ENCODE measurements around the gene PPP6R2. TPM values are rescaled to one million over a fixed set of nuclear protein-coding genes. Genes with fewer than 3 reads are reported as not detected.
"Not testable (repeated sequence)": the region's sequence is repeated elsewhere in the genome, so short reads cannot be mapped to it uniquely, and the experiment has no call there.

Gene PPP6R2
- total RNA-seq, 1 donor from 2014 or later = 55.5 TPM

DNA sequence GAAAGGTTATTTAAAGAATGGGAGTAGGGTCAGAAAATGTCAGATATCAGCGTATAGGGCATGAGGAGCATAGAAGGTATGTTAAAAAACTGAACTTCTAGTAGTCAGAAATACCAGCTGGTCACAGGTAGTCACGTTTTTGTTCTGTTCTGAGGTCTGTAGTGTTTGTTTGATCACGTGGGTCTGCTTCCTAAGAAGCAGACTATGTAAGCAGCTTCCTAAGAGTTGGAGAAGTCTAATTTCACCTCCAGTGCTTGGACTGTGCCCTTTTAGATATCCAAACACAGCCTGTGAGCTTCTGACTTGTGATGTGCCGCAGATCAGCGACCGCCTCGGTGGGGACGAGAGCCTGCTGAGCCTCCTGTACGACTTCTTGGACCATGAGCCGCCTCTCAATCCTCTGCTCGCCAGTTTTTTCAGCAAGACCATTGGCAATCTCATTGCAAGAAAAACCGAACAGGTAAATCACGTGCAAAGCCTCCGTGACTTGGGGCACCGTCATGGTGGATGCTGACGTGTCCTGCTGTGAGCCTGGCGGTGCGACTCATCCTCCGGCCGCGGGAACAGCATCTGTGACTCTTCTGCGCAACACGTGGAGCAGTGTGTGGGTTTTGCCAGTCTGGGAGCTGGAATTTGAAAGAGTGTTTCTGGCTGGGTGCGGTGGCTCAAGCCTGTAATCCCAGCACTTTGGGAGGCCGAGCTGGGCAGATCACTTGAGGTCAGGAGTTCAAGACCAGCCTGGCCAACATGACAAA lies 63.5 kb downstream of the PPP6R2 start:
- peaks cover 19 to 28% of the 10 kb centered on the region in 2 donors for H3K36me3 ChIP-seq
- no peak for DNase-seq (ENCODE audit: low spot score in 2 of 2)
- H3K9me3 ChIP-seq = no peaks in the 10 kb centered on the region
- H3K27ac ChIP-seq = no peak overlapping the region
- no peak overlapping the region for H3K4me3 ChIP-seq
- no peaks in the 10 kb centered on the region for H3K27me3 ChIP-seq
- intact Hi-C loops (cut with DNase I) = no loop called here
- no peaks in the 10 kb centered on the region for H3K4me1 ChIP-seq
- TF ChIP-seq, protein P1, sequence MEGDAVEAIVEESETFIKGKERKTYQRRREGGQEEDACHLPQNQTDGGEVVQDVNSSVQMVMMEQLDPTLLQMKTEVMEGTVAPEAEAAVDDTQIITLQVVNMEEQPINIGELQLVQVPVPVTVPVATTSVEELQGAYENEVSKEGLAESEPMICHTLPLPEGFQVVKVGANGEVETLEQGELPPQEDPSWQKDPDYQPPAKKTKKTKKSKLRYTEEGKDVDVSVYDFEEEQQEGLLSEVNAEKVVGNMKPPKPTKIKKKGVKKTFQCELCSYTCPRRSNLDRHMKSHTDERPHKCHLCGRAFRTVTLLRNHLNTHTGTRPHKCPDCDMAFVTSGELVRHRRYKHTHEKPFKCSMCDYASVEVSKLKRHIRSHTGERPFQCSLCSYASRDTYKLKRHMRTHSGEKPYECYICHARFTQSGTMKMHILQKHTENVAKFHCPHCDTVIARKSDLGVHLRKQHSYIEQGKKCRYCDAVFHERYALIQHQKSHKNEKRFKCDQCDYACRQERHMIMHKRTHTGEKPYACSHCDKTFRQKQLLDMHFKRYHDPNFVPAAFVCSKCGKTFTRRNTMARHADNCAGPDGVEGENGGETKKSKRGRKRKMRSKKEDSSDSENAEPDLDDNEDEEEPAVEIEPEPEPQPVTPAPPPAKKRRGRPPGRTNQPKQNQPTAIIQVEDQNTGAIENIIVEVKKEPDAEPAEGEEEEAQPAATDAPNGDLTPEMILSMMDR (IDR thresholded peaks at IDR 0.05) = no peak

DNA sequence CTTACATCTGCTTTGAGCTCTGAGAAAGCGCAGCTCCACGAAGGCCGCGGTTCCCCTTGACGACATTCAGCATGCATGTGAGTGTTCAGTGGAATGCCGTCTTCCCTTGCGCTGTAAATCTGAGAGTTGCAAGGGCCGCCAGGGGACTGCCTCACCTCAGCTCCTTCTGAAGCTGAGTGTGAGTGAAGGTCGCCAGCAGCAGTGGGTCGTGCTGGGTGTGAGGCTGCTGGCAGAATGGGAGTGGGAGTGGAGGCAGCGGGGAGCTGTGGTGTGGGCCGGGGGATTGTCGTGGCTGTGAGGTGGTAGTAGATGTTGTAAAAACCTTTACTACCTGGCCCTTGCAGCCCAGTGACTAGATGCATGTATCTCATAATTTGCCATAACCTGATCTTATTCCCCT lies 65.2 kb downstream of the PPP6R2 start:
- TF ChIP-seq, protein P1 (IDR thresholded peaks at IDR 0.05) = no peak
- no peak overlapping the region for H3K27ac ChIP-seq
- no peak for DNase-seq (ENCODE audit: low spot score in 2 of 2)
- no peaks in the 10 kb centered on the region for H3K9me3 ChIP-seq
- H3K4me3 ChIP-seq = no peak overlapping the region
- intact Hi-C loops (cut with DNase I) = no loop called here
- no peaks in the 10 kb centered on the region for H3K27me3 ChIP-seq
- H3K36me3 ChIP-seq = peaks cover 22 to 30% of the 10 kb centered on the region in 2 donors
- H3K4me1 ChIP-seq = no peaks in the 10 kb centered on the region

DNA sequence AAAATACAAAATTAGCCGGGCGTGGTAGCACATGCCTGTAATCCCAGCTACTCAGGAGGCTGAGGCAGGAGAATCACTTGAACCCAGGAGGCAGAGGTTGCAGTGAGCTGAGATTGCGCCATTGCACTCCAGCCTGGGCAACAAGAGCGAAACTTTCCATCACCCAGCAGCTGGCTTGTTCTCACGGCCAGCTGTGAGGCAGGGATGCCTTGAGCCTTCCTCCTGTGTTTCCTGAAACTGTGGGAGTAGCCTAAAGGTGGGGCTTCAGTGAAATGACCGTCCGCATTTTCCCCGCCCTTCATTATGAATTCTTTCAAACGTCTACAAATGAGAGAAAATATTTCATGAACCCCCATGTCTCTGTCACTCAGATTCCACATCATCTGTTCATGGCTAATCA lies 65.8 kb downstream of the PPP6R2 start:
- intact Hi-C loops (cut with DNase I); H3K9me3 ChIP-seq; DNase-seq (ENCODE audit: low spot score in 2 of 2); H3K27me3 ChIP-seq; H3K27ac ChIP-seq; H3K4me1 ChIP-seq; H3K4me3 ChIP-seq: not testable (repeated sequence)
- peaks cover 25 to 36% of the 10 kb centered on the region in 2 donors for H3K36me3 ChIP-seq

DNA sequence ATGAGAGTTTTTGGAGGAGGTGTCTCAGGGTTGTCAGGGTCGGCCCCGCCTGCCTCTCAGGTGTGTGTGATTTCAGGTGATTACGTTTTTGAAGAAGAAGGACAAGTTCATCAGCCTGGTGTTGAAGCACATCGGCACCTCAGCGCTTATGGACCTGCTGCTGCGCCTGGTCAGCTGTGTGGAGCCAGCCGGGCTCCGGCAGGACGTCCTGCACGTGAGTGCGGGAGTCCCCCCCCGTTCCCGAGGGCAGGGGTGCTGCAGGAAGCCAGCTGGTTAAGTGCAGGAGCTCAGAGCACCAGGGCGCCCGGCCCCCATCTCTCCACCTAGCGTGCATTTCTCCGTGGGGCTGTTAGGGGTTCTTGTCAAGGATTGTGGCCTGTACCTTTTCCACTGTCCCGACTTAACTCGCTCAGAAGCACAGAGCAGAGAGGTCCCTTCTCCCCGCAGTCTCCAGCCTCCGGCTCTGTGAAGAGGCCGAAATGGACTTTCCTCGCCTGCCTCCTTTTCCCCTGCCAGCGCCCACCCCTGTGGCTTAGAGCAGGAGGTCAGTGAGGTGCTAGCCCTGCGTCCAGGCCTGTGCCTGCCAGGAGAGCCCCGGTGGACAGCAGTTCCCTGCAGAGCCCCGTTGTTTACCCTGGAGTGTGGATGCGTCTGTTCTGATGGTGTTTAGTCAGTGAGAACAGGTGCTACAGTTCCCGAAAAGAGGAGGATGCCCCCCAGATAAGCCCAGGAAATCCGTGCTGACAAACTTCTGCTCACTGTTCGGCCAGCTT lies 71.5 kb downstream of the PPP6R2 start:
- no peak overlapping the region for H3K4me3 ChIP-seq
- peaks cover 57 to 64% of the 10 kb centered on the region in 2 donors for H3K36me3 ChIP-seq
- H3K9me3 ChIP-seq = no peaks in the 10 kb centered on the region
- no peaks in the 10 kb centered on the region for H3K27me3 ChIP-seq
- H3K4me1 ChIP-seq = no peaks in the 10 kb centered on the region
- TF ChIP-seq, protein P1 (IDR thresholded peaks at IDR 0.05) = no peak
- DNase-seq (ENCODE audit: low spot score in 2 of 2) = no peak
- H3K27ac ChIP-seq = no peak overlapping the region
- intact Hi-C loops (cut with DNase I) = no loop called here

GRCh38 chr22:50415426-50415825 lies 72.3 kb downstream of the PPP6R2 start:
- no peak overlapping the region for H3K4me3 ChIP-seq
- no peak overlapping the region for H3K27ac ChIP-seq
- H3K4me1 ChIP-seq = no peaks in the 10 kb centered on the region
- peaks cover 65 to 71% of the 10 kb centered on the region in 2 donors for H3K36me3 ChIP-seq
- TF ChIP-seq, protein P1 (IDR thresholded peaks at IDR 0.05) = no peak
- intact Hi-C loops (cut with DNase I) = no loop called here
- H3K9me3 ChIP-seq = no peaks in the 10 kb centered on the region
- no peaks in the 10 kb centered on the region for H3K27me3 ChIP-seq
- no peak for DNase-seq (ENCODE audit: low spot score in 2 of 2)

GRCh38 chr22:50416996-50417395 lies 73.9 kb downstream of the PPP6R2 start:
- intact Hi-C loops (cut with DNase I) = no loop called here
- no peak for DNase-seq (ENCODE audit: low spot score in 2 of 2)
- Histone ChIP-seq H3K4me1 (no peaks in the 10 kb centered on the region), H3K36me3 (peaks cover 79 to 82% of the 10 kb centered on the region in 2 donors), H3K9me3 (no peaks in the 10 kb centered on the region), H3K4me3 (no peak overlapping the region), H3K27me3 (no peaks in the 10 kb centered on the region), H3K27ac (no peak overlapping the region)
- TF ChIP-seq, protein P1 (IDR thresholded peaks at IDR 0.05) = no peak

Data from ascending aorta (tissue), 2 donors.